ENCODE data around the gene MROH2A.
A peak's percentile ranks its signal among the peaks of the same experiment; 100 is the strongest.

Gene MROH2A

DNA sequence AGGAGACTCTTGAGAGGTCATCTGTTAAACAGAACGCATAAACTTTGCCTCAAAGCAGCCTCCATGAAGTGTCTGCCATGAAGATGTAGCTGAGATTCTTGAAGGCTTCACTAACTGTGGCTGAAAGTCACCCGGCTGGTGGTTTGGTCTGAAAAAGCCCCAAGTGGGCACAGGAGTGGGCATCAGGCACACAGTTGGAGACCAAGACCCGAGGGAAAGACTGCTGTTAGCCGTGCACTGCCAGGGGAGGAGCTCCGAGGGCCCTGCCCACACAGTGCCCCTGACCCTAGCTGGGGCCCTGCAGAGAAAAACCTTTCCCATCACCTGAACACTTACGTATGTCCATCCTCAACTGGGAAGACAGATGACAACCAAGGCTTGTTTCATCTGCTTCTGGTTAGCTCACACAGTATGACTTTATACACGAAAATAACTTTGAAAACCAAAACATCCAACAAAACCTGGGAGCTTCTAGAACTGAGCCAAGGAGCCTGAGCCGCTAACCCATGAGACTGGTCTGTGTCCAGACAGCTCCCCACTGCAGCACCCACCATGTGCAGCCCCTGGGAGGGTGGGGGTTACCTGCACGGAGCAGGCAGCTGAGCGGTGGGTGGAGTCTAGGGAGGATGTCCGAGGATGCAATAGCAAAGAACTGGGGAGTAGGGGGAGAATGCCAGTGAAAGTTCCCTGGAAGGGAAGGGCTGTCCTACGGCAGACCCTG lies 60.8 kb downstream of the MROH2A start:
- H2AFZ ChIP-seq (ENCODE audit: low read length), result no peak overlapping the region
- H3K9me2 ChIP-seq (replicated peaks; ENCODE audit: low read depth, low read length), result no peaks in the 10 kb centered on the region
- no peaks in the 10 kb centered on the region for H3K9me3 ChIP-seq (ENCODE audit: insufficient read depth, low read depth, low read length)
- H4K20me1 ChIP-seq (ENCODE audit: insufficient read depth, low read length, poor library complexity, severe bottlenecking), result peaks cover 52% of the 10 kb centered on the region
- peak overlapping the region; percentile 46 for H3K9ac ChIP-seq (ENCODE audit: low read depth, low read length, poor library complexity, severe bottlenecking)
- H3F3A ChIP-seq (ENCODE audit: low read depth), result no peaks in the 10 kb centered on the region; the same call in 1 of the 2 replicates
- H3K36me3 ChIP-seq (ENCODE audit: insufficient read depth, low read length), result peaks cover 99% of the 10 kb centered on the region
- H3K4me1 ChIP-seq (ENCODE audit: insufficient read depth, low read length, poor library complexity, severe bottlenecking), result peaks cover 41% of the 10 kb centered on the region
- H3K4me2 ChIP-seq (ENCODE audit: low read depth, low read length, poor library complexity, severe bottlenecking), result peak overlapping the region; percentile 68
- peak overlapping the region; percentile 60 for H3K4me3 ChIP-seq (ENCODE audit: low read length, poor library complexity, severe bottlenecking)
- H3K79me2 ChIP-seq (ENCODE audit: insufficient read depth, low read length), result peaks cover 92% of the 10 kb centered on the region
- no peaks in the 10 kb centered on the region for H3K27me3 ChIP-seq (ENCODE audit: insufficient read depth, low read length, poor library complexity, severe bottlenecking)
- TF ChIP-seq, protein P1, sequence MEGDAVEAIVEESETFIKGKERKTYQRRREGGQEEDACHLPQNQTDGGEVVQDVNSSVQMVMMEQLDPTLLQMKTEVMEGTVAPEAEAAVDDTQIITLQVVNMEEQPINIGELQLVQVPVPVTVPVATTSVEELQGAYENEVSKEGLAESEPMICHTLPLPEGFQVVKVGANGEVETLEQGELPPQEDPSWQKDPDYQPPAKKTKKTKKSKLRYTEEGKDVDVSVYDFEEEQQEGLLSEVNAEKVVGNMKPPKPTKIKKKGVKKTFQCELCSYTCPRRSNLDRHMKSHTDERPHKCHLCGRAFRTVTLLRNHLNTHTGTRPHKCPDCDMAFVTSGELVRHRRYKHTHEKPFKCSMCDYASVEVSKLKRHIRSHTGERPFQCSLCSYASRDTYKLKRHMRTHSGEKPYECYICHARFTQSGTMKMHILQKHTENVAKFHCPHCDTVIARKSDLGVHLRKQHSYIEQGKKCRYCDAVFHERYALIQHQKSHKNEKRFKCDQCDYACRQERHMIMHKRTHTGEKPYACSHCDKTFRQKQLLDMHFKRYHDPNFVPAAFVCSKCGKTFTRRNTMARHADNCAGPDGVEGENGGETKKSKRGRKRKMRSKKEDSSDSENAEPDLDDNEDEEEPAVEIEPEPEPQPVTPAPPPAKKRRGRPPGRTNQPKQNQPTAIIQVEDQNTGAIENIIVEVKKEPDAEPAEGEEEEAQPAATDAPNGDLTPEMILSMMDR (conservative IDR thresholded peaks at IDR 0.05; ENCODE audit: low read length), result no peak
- TF ChIP-seq EZH2phosphoT487 (IDR thresholded peaks at IDR 0.05; ENCODE audit: borderline replicate concordance), result no peak

DNA sequence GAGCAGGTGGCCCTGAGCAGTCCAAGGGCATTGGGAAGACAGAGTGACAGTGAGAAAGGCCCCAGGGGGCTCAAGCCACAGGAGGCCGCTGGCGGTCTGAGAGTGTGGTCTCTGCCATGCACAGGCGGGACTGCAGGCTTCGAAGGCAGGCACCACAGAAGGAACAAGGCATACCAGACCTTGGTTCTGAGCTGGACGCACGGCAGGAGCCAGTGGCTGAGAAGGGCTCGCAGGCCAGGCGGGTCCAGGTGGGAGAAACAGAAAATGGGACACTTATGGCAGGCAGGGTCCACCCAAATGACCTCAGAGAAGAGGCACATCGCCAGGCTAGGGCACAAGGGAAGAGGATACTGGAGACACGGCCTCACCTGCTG lies 61.3 kb downstream of the MROH2A start:
- Histone ChIP-seq H3K79me2 (ENCODE audit: insufficient read depth, low read length) (peaks cover 98% of the 10 kb centered on the region), H3K36me3 (ENCODE audit: insufficient read depth, low read length) (peaks cover 99% of the 10 kb centered on the region), H3F3A (ENCODE audit: low read depth) (no peaks in the 10 kb centered on the region), H3K4me3 (ENCODE audit: low read length, poor library complexity, severe bottlenecking) (peak overlapping the region; percentile 60), H3K9me3 (ENCODE audit: insufficient read depth, low read depth, low read length) (no peaks in the 10 kb centered on the region), H3K9me2 (replicated peaks; ENCODE audit: low read depth, low read length) (no peaks in the 10 kb centered on the region), H3K4me1 (ENCODE audit: insufficient read depth, low read length, poor library complexity, severe bottlenecking) (peaks cover 41% of the 10 kb centered on the region), H3K4me2 (ENCODE audit: low read depth, low read length, poor library complexity, severe bottlenecking) (peak overlapping the region; percentile 68), H2AFZ (ENCODE audit: low read length) (no peak overlapping the region), H3K27me3 (ENCODE audit: insufficient read depth, low read length, poor library complexity, severe bottlenecking) (no peaks in the 10 kb centered on the region), H3K9ac (ENCODE audit: low read depth, low read length, poor library complexity, severe bottlenecking) (peak overlapping the region; percentile 46), H4K20me1 (ENCODE audit: insufficient read depth, low read length, poor library complexity, severe bottlenecking) (peaks cover 52% of the 10 kb centered on the region)
- TF ChIP-seq, protein P1 (conservative IDR thresholded peaks at IDR 0.05; ENCODE audit: low read length), result no peak
- TF ChIP-seq EZH2phosphoT487 (IDR thresholded peaks at IDR 0.05; ENCODE audit: borderline replicate concordance), result no peak

DNA sequence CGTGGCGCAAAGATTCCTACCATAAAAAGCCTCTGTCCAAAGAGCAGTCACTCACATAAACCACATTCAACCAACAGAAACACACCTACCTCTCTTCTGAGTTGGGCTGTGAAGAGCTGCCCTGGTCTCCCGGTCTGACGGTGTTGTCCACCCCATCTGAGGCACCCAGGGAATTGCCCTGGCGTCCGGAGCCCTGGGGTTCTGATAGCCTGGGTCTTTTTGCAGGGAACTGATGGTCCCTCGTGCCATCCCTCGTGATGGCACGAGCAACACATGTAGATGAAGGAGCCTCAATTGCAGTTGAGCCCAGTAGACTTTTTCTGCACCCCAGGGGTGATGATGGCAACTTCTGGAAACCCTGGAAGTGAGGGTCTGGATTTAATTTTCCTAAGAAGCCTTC lies 62.4 kb downstream of the MROH2A start:
- Histone ChIP-seq H3F3A (ENCODE audit: low read depth) (no peaks in the 10 kb centered on the region), H3K4me3 (ENCODE audit: low read length, poor library complexity, severe bottlenecking) (peak overlapping the region; percentile 60), H3K9me2 (replicated peaks; ENCODE audit: low read depth, low read length) (no peaks in the 10 kb centered on the region), H3K4me1 (ENCODE audit: insufficient read depth, low read length, poor library complexity, severe bottlenecking) (peaks cover 41% of the 10 kb centered on the region), H3K4me2 (ENCODE audit: low read depth, low read length, poor library complexity, severe bottlenecking) (peak overlapping the region; percentile 68), H3K36me3 (ENCODE audit: insufficient read depth, low read length) (peaks cover 98% of the 10 kb centered on the region), H3K27me3 (ENCODE audit: insufficient read depth, low read length, poor library complexity, severe bottlenecking) (no peaks in the 10 kb centered on the region), H3K9ac (ENCODE audit: low read depth, low read length, poor library complexity, severe bottlenecking) (peak overlapping the region; percentile 46), H2AFZ (ENCODE audit: low read length) (no peak overlapping the region), H3K9me3 (ENCODE audit: insufficient read depth, low read depth, low read length) (no peaks in the 10 kb centered on the region), H3K79me2 (ENCODE audit: insufficient read depth, low read length) (peaks cover 100% of the 10 kb centered on the region), H4K20me1 (ENCODE audit: insufficient read depth, low read length, poor library complexity, severe bottlenecking) (peaks cover 52% of the 10 kb centered on the region)
- TF ChIP-seq, protein P1 (conservative IDR thresholded peaks at IDR 0.05; ENCODE audit: low read length), result no peak
- no peak for TF ChIP-seq EZH2phosphoT487 (IDR thresholded peaks at IDR 0.05; ENCODE audit: borderline replicate concordance)
